IPS-18a (cell line): ENCODE results near the gene HLA-DRA.

Source experiments
- H3K27ac ChIP-seq: one replicate; pipeline ENCODE4 v1.5.1; 2013; ENCODE audit warnings: low read length
- H3K27me3 ChIP-seq: one replicate; pipeline ENCODE4 v1.6.1; 2013; ENCODE audit warnings: mild to moderate bottlenecking, low read length; ENCODE audit not compliant: control insufficient read depth, insufficient read depth
- H3K36me3 ChIP-seq: one replicate; pipeline ENCODE4 v1.6.1; 2013; ENCODE audit warnings: low read depth, low read length; ENCODE audit not compliant: control insufficient read depth
- H3K4me1 ChIP-seq: one replicate; pipeline ENCODE4 v1.6.1; 2013; ENCODE audit warnings: low read depth, low read length; ENCODE audit not compliant: control insufficient read depth
- H3K4me3 ChIP-seq: one replicate; pipeline ENCODE4 v1.5.1; 2013; ENCODE audit warnings: low read length
- H3K9ac ChIP-seq: one replicate; pipeline ENCODE4 v1.6.1; 2013; ENCODE audit warnings: mild to moderate bottlenecking, low read length, moderate library complexity
- H3K9me3 ChIP-seq: one replicate; pipeline ENCODE4 v1.6.1; 2013; ENCODE audit warnings: low read depth, low read length; ENCODE audit not compliant: control insufficient read depth

HLA-DRA gene

GRCh38 chr6:32488083-32488482 lies 48.4 kb downstream of the HLA-DRA start:
- Histone ChIP-seq H3K9ac (no peak overlapping the region), H3K4me1 (no peaks in the 10 kb centered on the region), H3K27ac (no peak overlapping the region), H3K27me3 (no peaks in the 10 kb centered on the region), H3K4me3 (no peak overlapping the region), H3K36me3 (no peaks in the 10 kb centered on the region), H3K9me3 (no peaks in the 10 kb centered on the region)

- Histone ChIP-seq H3K4me3 (no peak overlapping the region), H3K27ac (no peak overlapping the region), H3K4me1 (no peaks in the 10 kb centered on the region), H3K36me3 (no peaks in the 10 kb centered on the region), H3K9me3 (no peaks in the 10 kb centered on the region), H3K27me3 (no peaks in the 10 kb centered on the region), H3K9ac (no peak overlapping the region)
These were observed 52.0 kb downstream of the HLA-DRA start for GRCh38 chr6:32491700-32492099.

GRCh38 chr6:32492351-32492750 lies 52.7 kb downstream of the HLA-DRA start:
- Histone ChIP-seq H3K27me3 (no peaks in the 10 kb centered on the region), H3K4me3 (no peak overlapping the region), H3K36me3 (no peaks in the 10 kb centered on the region), H3K27ac (no peak overlapping the region), H3K9me3 (no peaks in the 10 kb centered on the region), H3K9ac (no peak overlapping the region), H3K4me1 (no peaks in the 10 kb centered on the region)
